Measurements from ENCODE around the gene TOP3A.

DNA sequence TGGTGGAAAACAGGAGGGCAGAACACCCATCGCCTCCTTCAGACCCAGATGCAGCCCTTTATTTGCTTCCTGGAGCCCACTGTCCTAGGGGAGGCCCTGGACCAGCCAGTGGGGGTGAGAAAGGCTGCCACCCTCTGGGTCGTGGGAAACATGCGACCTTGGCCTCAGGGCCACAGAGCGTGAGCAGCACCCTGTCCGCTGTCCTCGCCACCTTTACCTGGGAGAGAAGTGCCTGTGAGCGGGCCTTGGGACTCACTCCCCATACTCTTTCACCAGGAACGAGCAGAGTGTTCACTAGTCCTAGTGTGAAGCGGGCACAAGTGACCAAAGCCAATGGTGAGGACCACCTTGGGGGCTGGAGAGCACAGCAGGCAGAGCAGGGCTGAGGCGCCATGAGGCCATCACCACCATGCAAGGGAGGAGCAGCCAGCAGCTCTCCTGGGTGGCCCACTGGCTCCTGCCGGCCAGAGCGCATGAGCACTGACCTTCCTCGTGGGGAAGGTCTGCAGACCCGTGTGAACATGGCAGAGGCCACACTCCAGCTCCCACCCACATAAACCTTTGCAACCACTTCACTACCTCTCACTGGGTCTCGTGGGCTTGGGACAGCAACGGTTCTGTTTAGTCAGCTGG lies 8.8 kb upstream of the TOP3A start:
- TF ChIP-seq EZH2 (IDR thresholded peaks at IDR 0.05; ENCODE audit: low read depth): no peak
- TF ChIP-seq, protein P1, sequence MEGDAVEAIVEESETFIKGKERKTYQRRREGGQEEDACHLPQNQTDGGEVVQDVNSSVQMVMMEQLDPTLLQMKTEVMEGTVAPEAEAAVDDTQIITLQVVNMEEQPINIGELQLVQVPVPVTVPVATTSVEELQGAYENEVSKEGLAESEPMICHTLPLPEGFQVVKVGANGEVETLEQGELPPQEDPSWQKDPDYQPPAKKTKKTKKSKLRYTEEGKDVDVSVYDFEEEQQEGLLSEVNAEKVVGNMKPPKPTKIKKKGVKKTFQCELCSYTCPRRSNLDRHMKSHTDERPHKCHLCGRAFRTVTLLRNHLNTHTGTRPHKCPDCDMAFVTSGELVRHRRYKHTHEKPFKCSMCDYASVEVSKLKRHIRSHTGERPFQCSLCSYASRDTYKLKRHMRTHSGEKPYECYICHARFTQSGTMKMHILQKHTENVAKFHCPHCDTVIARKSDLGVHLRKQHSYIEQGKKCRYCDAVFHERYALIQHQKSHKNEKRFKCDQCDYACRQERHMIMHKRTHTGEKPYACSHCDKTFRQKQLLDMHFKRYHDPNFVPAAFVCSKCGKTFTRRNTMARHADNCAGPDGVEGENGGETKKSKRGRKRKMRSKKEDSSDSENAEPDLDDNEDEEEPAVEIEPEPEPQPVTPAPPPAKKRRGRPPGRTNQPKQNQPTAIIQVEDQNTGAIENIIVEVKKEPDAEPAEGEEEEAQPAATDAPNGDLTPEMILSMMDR (conservative IDR thresholded peaks at IDR 0.05): no peak

Data from PC-9 (cell line).